SK-N-DZ (cell line): ENCODE data around the gene FMN2. TPM values are rescaled to one million over a fixed set of nuclear protein-coding genes. Genes with fewer than 3 reads are reported as not detected.
A peak's percentile ranks its signal among the peaks of the same experiment; 100 is the strongest.

Source experiments
- DNase-seq: peaks from one replicate; pipeline ENCODE4 v3.0.0-alpha.2; 2015; ENCODE audit warnings: low spot score
- polyA plus RNA-seq, 2 experiments: library from polyadenylated mRNA; depleted of rRNA; stranded (reverse); fragments of >200 nt; gene quantifications; 2 replicates each; pipeline ENCODE4 v1.2.3, GENCODE V29; 2014

FMN2 gene
- 12.5 and 14.2 TPM in 2 replicates for polyA plus RNA-seq (2014; cell fraction: cytosol; rRNA removed)
- polyA plus RNA-seq (2014; cell fraction: nucleus; rRNA removed), result 5.8 and 16.2 TPM in 2 replicates

- peak; percentile 81 for DNase-seq
Observed at GRCh38 chr1:240091614-240092300, at the start of gene FMN2. FMN2 (plus strand) TSS chr1:240091883; CDS start chr1:240092110, 227 bp downstream.

- DNase-seq, result no peak
Observed at GRCh38 chr1:240044620-240045019, 47.1 kb upstream of the FMN2 start.

- no peak for DNase-seq
Observed at GRCh38 chr1:240046000-240046399, 45.7 kb upstream of the FMN2 start.

- DNase-seq, result no peak
Observed at GRCh38 chr1:240054109-240054701, 37.5 kb upstream of the FMN2 start.

- no peak for DNase-seq
Observed at GRCh38 chr1:240055936-240056335, 35.7 kb upstream of the FMN2 start.

- DNase-seq, result no peak
Observed at GRCh38 chr1:240056350-240056749, 35.3 kb upstream of the FMN2 start.

GRCh38 chr1:240058049-240058448, 33.6 kb upstream of the FMN2 start:
- no peak for DNase-seq

- no peak for DNase-seq
Observed at GRCh38 chr1:240068961-240069360, 22.7 kb upstream of the FMN2 start.

GRCh38 chr1:240070188-240070587, 21.5 kb upstream of the FMN2 start:
- DNase-seq, result no peak

GRCh38 chr1:240073097-240073496, 18.6 kb upstream of the FMN2 start:
- DNase-seq, result no peak

GRCh38 chr1:240074422-240074821, 17.3 kb upstream of the FMN2 start:
- DNase-seq, result no peak

- no peak for DNase-seq
Observed at GRCh38 chr1:240074908-240075307, 16.8 kb upstream of the FMN2 start.

GRCh38 chr1:240084337-240084736, 7.3 kb upstream of the FMN2 start:
- DNase-seq, result no peak

GRCh38 chr1:240084749-240085148, 6.9 kb upstream of the FMN2 start:
- DNase-seq, result no peak

- no peak for DNase-seq
Observed at GRCh38 chr1:240086726-240087125, 5.0 kb upstream of the FMN2 start.

GRCh38 chr1:240090014-240090413, 1.7 kb upstream of the FMN2 start:
- no peak for DNase-seq

GRCh38 chr1:240090957-240091600, 604 bp upstream of the FMN2 start:
- no peak for DNase-seq

- DNase-seq, result peak; percentile 61
Observed at GRCh38 chr1:240092301-240093119, 827 bp downstream of the FMN2 start.

GRCh38 chr1:240093120-240093961, 1.7 kb downstream of the FMN2 start:
- DNase-seq, result peak; percentile 52

GRCh38 chr1:240094041-240094722, 2.5 kb downstream of the FMN2 start:
- DNase-seq, result peak; percentile 73
